Endometrium (tissue), 2 donors: Measurements from ENCODE around the gene BCR.

Experiments
- FAIRE-seq: peaks from 2 replicates; lab custom pipeline; 2012; peaks lifted over from hg19 to GRCh38; lab: Jason Lieb, UNC
- donor health status: control.
- donor health status: control.

Gene BCR

GRCh38 chr22:23177197-23177596, 3.1 kb upstream of the BCR start:
- FAIRE-seq = no peak

GRCh38 chr22:23178512-23179254, 1.6 kb upstream of the BCR start:
- FAIRE-seq = no peak

- no peak for FAIRE-seq
Observed at GRCh38 chr22:23179381-23180299, 669 bp upstream of the BCR start.

- no peak for FAIRE-seq
Observed at GRCh38 chr22:23180893-23181720, 798 bp downstream of the BCR start.

- no peak for FAIRE-seq
Observed at GRCh38 chr22:23181721-23182308, 1.5 kb downstream of the BCR start.

GRCh38 chr22:23182309-23183060, 2.2 kb downstream of the BCR start:
- FAIRE-seq = no peak

- FAIRE-seq = no peak
Observed at GRCh38 chr22:23183061-23183698, 2.9 kb downstream of the BCR start.

GRCh38 chr22:23184100-23184763, 3.9 kb downstream of the BCR start:
- FAIRE-seq = no peak

- no peak for FAIRE-seq
Observed at GRCh38 chr22:23184764-23185113, 4.4 kb downstream of the BCR start.

GRCh38 chr22:23187211-23187610, 6.9 kb downstream of the BCR start:
- no peak for FAIRE-seq

GRCh38 chr22:23187871-23188700, 7.8 kb downstream of the BCR start:
- no peak for FAIRE-seq

GRCh38 chr22:23190526-23190925, 10.2 kb downstream of the BCR start:
- FAIRE-seq = no peak

- no peak for FAIRE-seq
Observed at GRCh38 chr22:23192133-23192532, 11.8 kb downstream of the BCR start.

GRCh38 chr22:23192558-23192957, 12.2 kb downstream of the BCR start:
- no peak for FAIRE-seq

- FAIRE-seq = no peak
Observed at GRCh38 chr22:23193196-23193827, 13.0 kb downstream of the BCR start.

- no peak for FAIRE-seq
Observed at GRCh38 chr22:23193882-23194281, 13.6 kb downstream of the BCR start.

- no peak for FAIRE-seq
Observed at GRCh38 chr22:23196165-23196564, 15.9 kb downstream of the BCR start.

- no peak for FAIRE-seq
Observed at GRCh38 chr22:23197836-23198235, 17.5 kb downstream of the BCR start.

GRCh38 chr22:23199159-23199558, 18.9 kb downstream of the BCR start:
- no peak for FAIRE-seq
